K562 (cell line): ENCODE data around the gene PUS7. TPM values are rescaled to one million over a fixed set of nuclear protein-coding genes. Genes with fewer than 3 reads are reported as not detected.
A peak's percentile ranks its signal among the peaks of the same experiment; 100 is the strongest.

ENCODE experiments used
- ARID4B ChIP-seq: sonication (generic); formaldehyde crosslinking; IDR thresholded peaks from 2 replicates; pipeline ENCODE4 v1.8.0; 2022; ENCODE audit warnings: mild to moderate bottlenecking, missing genetic modification reagents
- CXXC5 ChIP-seq: fragments of 250-450 bp; sonication (Bioruptor Pico); IDR thresholded peaks from 2 replicates; pipeline ENCODE4 v1.8.0; 2022; ENCODE audit warnings: inconsistent platforms, mild to moderate bottlenecking, moderate library complexity
- FOXP4 ChIP-seq: sonication (generic); formaldehyde crosslinking; IDR thresholded peaks from 2 replicates; pipeline ENCODE4 v1.8.0; 2022; ENCODE audit warnings: mild to moderate bottlenecking, missing genetic modification reagents, borderline replicate concordance
- GATAD2A ChIP-seq: fragments of 450-650 bp; IDR thresholded peaks from 2 replicates; pipeline ENCODE4 v1.6.1; 2017
- MLLT1 ChIP-seq, 2 experiments: fragments of 450-650 bp; IDR thresholded peaks; 2 replicates each; pipeline ENCODE4 v1.6.1; 2016
- NEUROD1 ChIP-seq: fragments of 150-350 bp; IDR thresholded peaks from 2 replicates; pipeline ENCODE4 v1.6.1; 2014; ENCODE audit warnings: borderline replicate concordance, low read length, low read depth; ENCODE audit not compliant: partially characterized antibody
- POLR2H ChIP-seq: IDR thresholded peaks from 2 replicates; pipeline ENCODE4 v1.6.1; 2016; ENCODE audit warnings: missing genetic modification characterization, low read depth, mild to moderate bottlenecking, control low read depth, missing compliant biosample characterization, moderate library complexity
- SIX5 ChIP-seq, 2 experiments: IDR thresholded peaks; 2 replicates each; pipeline ENCODE4 v1.6.1; 2011; ENCODE audit warnings: low read length in 2 of 2, borderline replicate concordance in 1 of 2, low read depth in 1 of 2, mild to moderate bottlenecking in 1 of 2, moderate library complexity in 1 of 2; ENCODE audit not compliant: insufficient read depth in 1 of 2
- SMAD3 ChIP-seq: fragments of 450-650 bp; formaldehyde crosslinking; conservative IDR thresholded peaks from 2 replicates; pipeline ENCODE4 v1.4.0; 2020; ENCODE audit warnings: mild to moderate bottlenecking
- SMAD4 ChIP-seq: fragments of 250-450 bp; sonication (Bioruptor Pico); conservative IDR thresholded peaks from 2 replicates; pipeline ENCODE4 v1.8.0; 2021; ENCODE audit warnings: inconsistent platforms, mild to moderate bottlenecking, moderate library complexity
- SMARCA5 ChIP-seq: fragments of 450-650 bp; IDR thresholded peaks from 2 replicates; pipeline ENCODE4 v1.6.1; 2016
- ZNF316 ChIP-seq: fragments of 450-650 bp; IDR thresholded peaks from 2 replicates; pipeline ENCODE4 v1.6.1; 2016
- polyA plus RNA-seq, 8 experiments: library from polyadenylated mRNA; depleted of rRNA in 4 of 8; stranded (reverse) in 5 of 8; unstranded in 3 of 8; fragments of >200 nt; fragmentation: Nextera tagmentation in 2 of 8; fragmentation: Illumina TruSeq in 1 of 8; extraction: Ambion mirVana in 2 of 8; extraction: Trizol in 1 of 8; gene quantifications; 2 replicates each; pipeline versions ENCODE4 v1.2.1 to v1.2.3, GENCODE V29; 2011 to 2014; ENCODE audit warnings: inconsistent platforms in 1 of 8, missing spikeins in 1 of 8
- total RNA-seq, 7 experiments: library from RNA; depleted of rRNA in 6 of 7; stranded (reverse); fragments of >200 nt in 6 of 7; fragmentation: Illumina TruSeq in 2 of 7; extraction: Trizol in 2 of 7; gene quantifications; 2 replicates each; pipeline versions ENCODE4 v1.2.1 to v1.2.3, GENCODE V29; 2011 to 2021; ENCODE audit warnings: low replicate concordance in 1 of 7
- TF ChIP-seq, protein P1 (sequence below): conservative IDR thresholded peaks from 2 replicates; pipeline ENCODE4 v1.6.1; 2011; ENCODE audit warnings: low read depth, mild to moderate bottlenecking, low read length; ENCODE audit not compliant: control insufficient read depth

PUS7 gene
- total and polyA plus RNA-seq, 9 of the 15 experiments (the other 6 are each of a cell fraction or from before 2014, with no cell fraction given), result 15.1 to 95.6 (median 63.2) TPM

DNA sequence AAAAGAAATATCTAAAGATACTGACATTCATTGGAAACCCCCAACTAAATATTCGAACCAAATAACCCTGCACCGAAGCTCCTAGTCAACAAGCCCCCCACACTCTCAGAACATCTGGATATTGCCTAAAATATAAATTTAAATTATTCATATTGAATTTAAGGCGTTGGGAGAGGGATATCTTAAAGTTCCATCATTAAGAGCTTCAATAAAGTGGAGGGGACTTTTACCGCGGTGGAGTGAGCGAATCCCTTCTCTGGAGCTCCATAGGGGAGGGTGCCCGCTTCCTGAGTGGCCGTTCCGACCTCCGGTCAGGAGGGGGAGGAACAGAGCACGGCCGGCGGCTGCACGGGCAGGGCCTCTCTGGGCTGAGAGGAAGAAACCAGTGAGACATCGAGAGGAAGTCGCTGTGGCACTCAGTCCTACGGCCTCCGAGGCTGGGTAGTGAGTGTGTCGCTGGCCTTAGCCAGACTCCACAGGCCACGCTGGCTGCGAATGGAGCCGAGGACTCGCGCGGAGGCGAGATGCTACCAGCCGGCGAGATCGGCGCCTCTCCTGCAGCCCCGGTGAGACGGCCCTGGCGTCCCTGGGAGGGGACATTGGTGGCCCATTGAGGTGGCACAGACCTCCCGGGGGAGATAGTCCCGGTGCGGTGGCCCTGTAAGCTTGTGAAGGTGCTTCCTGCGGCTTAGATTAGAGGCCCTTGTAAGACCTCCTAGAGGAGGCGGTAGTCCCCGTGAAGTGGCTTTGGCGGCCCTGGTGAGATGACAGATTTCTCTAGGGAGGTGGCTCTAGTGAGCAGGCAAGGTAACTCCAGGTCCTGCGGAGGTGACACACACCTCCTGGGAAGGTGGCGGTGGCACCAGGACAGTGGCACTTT is 10.0 kb upstream of the PUS7 start, which contains the start of gene RINT1 (continued):
- TF ChIP-seq, protein P1, sequence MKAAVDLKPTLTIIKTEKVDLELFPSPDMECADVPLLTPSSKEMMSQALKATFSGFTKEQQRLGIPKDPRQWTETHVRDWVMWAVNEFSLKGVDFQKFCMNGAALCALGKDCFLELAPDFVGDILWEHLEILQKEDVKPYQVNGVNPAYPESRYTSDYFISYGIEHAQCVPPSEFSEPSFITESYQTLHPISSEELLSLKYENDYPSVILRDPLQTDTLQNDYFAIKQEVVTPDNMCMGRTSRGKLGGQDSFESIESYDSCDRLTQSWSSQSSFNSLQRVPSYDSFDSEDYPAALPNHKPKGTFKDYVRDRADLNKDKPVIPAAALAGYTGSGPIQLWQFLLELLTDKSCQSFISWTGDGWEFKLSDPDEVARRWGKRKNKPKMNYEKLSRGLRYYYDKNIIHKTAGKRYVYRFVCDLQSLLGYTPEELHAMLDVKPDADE, result peak; percentile 91
- TF ChIP-seq SMAD4 (CRISPR knock-in tag) (peak; percentile 63), SMARCA5 (0 out of 2 replicates have a peak, but pooled peaks have one; percentile 57), ARID4B (peak; percentile 97), SIX5 (IDR thresholded peaks at IDR 0.05; ENCODE audit: borderline replicate concordance in 1 of 2, insufficient read depth in 1 of 2, low read depth in 1 of 2, low read length in 2 of 2) (peak; percentile 7 to 11; a peak in 2 of 4 replicates), SMAD3 (peak; percentile 6; the same call in 1 of the 2 replicates), GATAD2A (peak; percentile 77; the same call in 1 of the 2 replicates), CXXC5 (peak; percentile 75), NEUROD1 (peak; percentile 79), POLR2H (peak; percentile 95), FOXP4 (peak; percentile 69; the same call in 1 of the 2 replicates), MLLT1 (IDR thresholded peaks at IDR 0.05) (peak in 1 of 2 experiments; percentile 79; a peak in 2 of 4 replicates), ZNF316 (peak; percentile 31)
